Measurements from ENCODE around the gene MGAT4B. TPM values are rescaled to one million over a fixed set of nuclear protein-coding genes. Genes with fewer than 3 reads are reported as not detected.
"Not testable (repeated sequence)": the region's sequence is repeated elsewhere in the genome, so short reads cannot be mapped to it uniquely, and the experiment has no call there.

Gene MGAT4B
- total RNA-seq, 4 donors from 2014 or later, result 86.3 to 113 (median 101) TPM

GRCh38 chr5:179840321-179840720, 33.7 kb upstream of the MGAT4B start:
- intact Hi-C loops (cut with DNase I; ENCODE audit: low total_unique reads), result no loop called here
- no peak for DNase-seq (ENCODE audit: low spot score in 2 of 2)
- TF ChIP-seq CTCF (IDR thresholded peaks at IDR 0.05), result no peak
- no peak for TF ChIP-seq POLR2A (IDR thresholded peaks at IDR 0.05)
- 88% methylated on average over 11 of the region's 11 CpGs for WGBS, 2 donors
- H3K4me3 ChIP-seq (ENCODE audit: low read depth, poor library complexity, severe bottlenecking), result no peak overlapping the region

DNA sequence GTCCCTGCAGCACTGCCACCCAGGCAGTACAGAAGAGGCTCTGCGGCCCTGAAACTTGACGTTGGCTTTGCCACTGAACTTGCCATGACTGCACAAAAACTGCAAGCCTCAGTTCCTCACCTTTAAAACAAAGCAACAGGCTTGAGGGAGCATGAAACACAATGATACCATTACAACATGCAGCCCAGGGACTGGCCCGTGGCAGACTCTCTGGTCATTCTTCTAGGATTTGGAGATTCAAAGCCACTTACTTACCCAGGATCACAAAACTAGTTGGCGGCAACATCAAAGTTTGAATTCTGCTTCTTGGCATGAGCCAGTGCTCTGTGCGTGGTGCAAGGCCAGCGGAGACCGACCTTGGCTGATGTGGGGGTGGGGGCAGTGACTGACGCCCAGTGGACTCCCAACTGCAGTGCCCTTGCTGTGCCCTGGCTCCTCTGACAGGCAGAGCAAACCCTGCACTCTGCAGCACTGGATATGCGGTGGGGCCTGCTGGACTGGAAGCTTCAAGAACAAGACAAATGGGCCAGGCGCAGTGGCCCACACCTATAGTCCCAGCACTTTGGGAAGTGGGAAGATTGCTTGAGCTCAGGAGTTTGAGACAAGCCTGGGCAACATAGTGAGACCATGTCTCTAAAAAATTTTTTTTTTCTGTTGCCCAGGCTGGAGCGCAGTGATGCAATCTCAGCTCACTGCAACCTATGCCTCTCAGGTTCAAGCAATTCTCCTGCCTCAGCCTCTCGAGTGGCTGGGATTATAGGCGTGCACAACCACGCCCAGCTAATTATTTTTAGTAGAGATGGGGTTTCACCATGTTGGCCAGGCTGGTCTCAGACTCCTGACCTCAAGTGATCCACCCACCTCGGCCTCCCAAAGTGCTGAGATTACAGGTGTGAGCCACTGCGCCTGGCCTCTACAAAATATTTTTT, 32.9 kb upstream of the MGAT4B start:
- 76 to 87% methylated on average over 14 to 16 of the region's 16 CpGs for WGBS, 2 donors
- TF ChIP-seq CTCF (IDR thresholded peaks at IDR 0.05) (no peak), POLR2A (IDR thresholded peaks at IDR 0.05) (no peak)
- intact Hi-C loops (cut with DNase I; ENCODE audit: low total_unique reads), result no loop called here
- no peak overlapping the region for H3K4me3 ChIP-seq (ENCODE audit: low read depth, poor library complexity, severe bottlenecking)
- DNase-seq (ENCODE audit: low spot score in 2 of 2), result no peak

- H3K4me3 ChIP-seq (ENCODE audit: low read depth, poor library complexity, severe bottlenecking), result no peak overlapping the region
- intact Hi-C loops (cut with DNase I; ENCODE audit: low total_unique reads), result no loop called here
- TF ChIP-seq POLR2A (IDR thresholded peaks at IDR 0.05), result no peak
- TF ChIP-seq CTCF (IDR thresholded peaks at IDR 0.05), result no peak
- 83 to 89% methylated on average over 14 to 15 of the region's 15 CpGs for WGBS, 2 donors
- no peak for DNase-seq (ENCODE audit: low spot score in 2 of 2)
Observed at GRCh38 chr5:179837076-179838011, 30.7 kb upstream of the MGAT4B start.

GRCh38 chr5:179836225-179837019, 29.8 kb upstream of the MGAT4B start:
- WGBS, 2 donors, result 83 to 84% methylated on average over 18 to 19 of the region's 19 CpGs
- H3K4me3 ChIP-seq (ENCODE audit: low read depth, poor library complexity, severe bottlenecking), result no peak overlapping the region
- TF ChIP-seq POLR2A (IDR thresholded peaks at IDR 0.05) (no peak), CTCF (IDR thresholded peaks at IDR 0.05) (no peak)
- intact Hi-C loops (cut with DNase I; ENCODE audit: low total_unique reads), result no loop called here
- no peak for DNase-seq (ENCODE audit: low spot score in 2 of 2)

- WGBS, 2 donors, result 97 to 98% methylated on average over 6 to 26 of the region's 28 CpGs
- H3K4me3 ChIP-seq (ENCODE audit: low read depth, poor library complexity, severe bottlenecking); intact Hi-C loops (cut with DNase I; ENCODE audit: low total_unique reads); DNase-seq (ENCODE audit: low spot score in 2 of 2): not testable (repeated sequence)
Observed at GRCh38 chr5:179834871-179835270, 28.2 kb upstream of the MGAT4B start.
